K562 (cell line): ENCODE measurements around the gene FUZ. TPM values are rescaled to one million over a fixed set of nuclear protein-coding genes. Genes with fewer than 3 reads are reported as not detected.

Source experiments
- BDP1 ChIP-seq: IDR thresholded peaks from 3 replicates; pipeline ENCODE4 v1.6.1; 2011; ENCODE audit not compliant: insufficient read length, insufficient read depth
- CREB1 ChIP-seq, 2 experiments: sonication (generic) in 1 of 2; formaldehyde crosslinking in 1 of 2; IDR thresholded peaks; 2 replicates each; pipeline versions ENCODE4 v1.6.1 to v1.8.0; 2012 to 2022; ENCODE audit warnings: inconsistent platforms in 1 of 2, mild to moderate bottlenecking in 1 of 2, missing genetic modification reagents in 1 of 2, moderate library complexity in 1 of 2
- HEY1 ChIP-seq: fragments of 250-450 bp; sonication (Bioruptor Pico); IDR thresholded peaks from 2 replicates; pipeline ENCODE4 v1.5.0; 2020; ENCODE audit warnings: mild to moderate bottlenecking, moderate library complexity, borderline replicate concordance
- KLF10 ChIP-seq: fragments of 250-450 bp; sonication (Bioruptor Pico); IDR thresholded peaks from 2 replicates; pipeline ENCODE4 v1.6.1; 2021; ENCODE audit warnings: matching md5 sums
- NCOR1 ChIP-seq: fragments of 450-650 bp; IDR thresholded peaks from 2 replicates; pipeline ENCODE4 v1.6.1; 2016; ENCODE audit warnings: mild to moderate bottlenecking, moderate library complexity
- PTTG1 ChIP-seq: fragments of 450-650 bp; IDR thresholded peaks from 2 replicates; pipeline ENCODE4 v1.6.1; 2016; ENCODE audit warnings: low read depth, mild to moderate bottlenecking, missing genetic modification characterization, missing compliant biosample characterization
- REST ChIP-seq, 2 experiments: fragments of 450-650 bp; formaldehyde crosslinking in 1 of 2; IDR thresholded peaks; 2 replicates each; pipeline versions ENCODE4 v1.4.0 to v1.6.1; 2014 to 2020; ENCODE audit warnings: mild to moderate bottlenecking in 2 of 2, borderline replicate concordance in 1 of 2, low read depth in 1 of 2
- SMAD4 ChIP-seq: fragments of 250-450 bp; sonication (Bioruptor Pico); conservative IDR thresholded peaks from 2 replicates; pipeline ENCODE4 v1.8.0; 2021; ENCODE audit warnings: inconsistent platforms, mild to moderate bottlenecking, moderate library complexity
- SOX6 ChIP-seq: fragments of 450-650 bp; IDR thresholded peaks from 2 replicates; pipeline ENCODE4 v1.6.1; 2014; ENCODE audit warnings: mild to moderate bottlenecking
- STAT5A ChIP-seq: IDR thresholded peaks from 2 replicates; pipeline ENCODE4 v1.6.1; 2012; ENCODE audit warnings: low read length, inconsistent platforms, borderline replicate concordance
- SUPT5H ChIP-seq: fragments of 450-650 bp; IDR thresholded peaks from 2 replicates; pipeline ENCODE4 v1.6.1; 2016
- ZNF212 ChIP-seq: fragments of 450-650 bp; formaldehyde crosslinking; IDR thresholded peaks from 2 replicates; pipeline ENCODE4 v1.4.0; 2020; ENCODE audit warnings: mild to moderate bottlenecking
- ZNF592 ChIP-seq: fragments of 450-650 bp; IDR thresholded peaks from 2 replicates; pipeline ENCODE4 v1.6.1; 2017; ENCODE audit warnings: antibody characterized with exemption, mild to moderate bottlenecking
- ZNF740 ChIP-seq, 3 experiments: fragments of 200-800 bp in 1 of 3; sonication (Bioruptor generic) in 1 of 3; sonication (generic) in 1 of 3; formaldehyde crosslinking in 1 of 3; IDR thresholded peaks; 2 replicates each; pipeline versions ENCODE4 v1.6.1 to v1.8.0; 2016 to 2022; ENCODE audit warnings: mild to moderate bottlenecking in 2 of 3, missing compliant biosample characterization in 2 of 3, missing genetic modification characterization in 2 of 3, missing genetic modification reagents in 1 of 3
- polyA plus RNA-seq, 8 experiments: library from polyadenylated mRNA; depleted of rRNA in 4 of 8; stranded (reverse) in 5 of 8; unstranded in 3 of 8; fragments of >200 nt; fragmentation: Nextera tagmentation in 2 of 8; fragmentation: Illumina TruSeq in 1 of 8; extraction: Ambion mirVana in 2 of 8; extraction: Trizol in 1 of 8; gene quantifications; 2 replicates each; pipeline versions ENCODE4 v1.2.1 to v1.2.3, GENCODE V29; 2011 to 2014; ENCODE audit warnings: inconsistent platforms in 1 of 8, missing spikeins in 1 of 8
- total RNA-seq, 7 experiments: library from RNA; depleted of rRNA in 6 of 7; stranded (reverse); fragments of >200 nt in 6 of 7; fragmentation: Illumina TruSeq in 2 of 7; extraction: Trizol in 2 of 7; gene quantifications; 2 replicates each; pipeline versions ENCODE4 v1.2.1 to v1.2.3, GENCODE V29; 2011 to 2021; ENCODE audit warnings: low replicate concordance in 1 of 7

The FUZ gene
- total and polyA plus RNA-seq, 9 of the 15 experiments (the other 6 are each of a cell fraction or from before 2014, with no cell fraction given) = 0.17 to 7.6 (median 3.6) TPM; not detected in 1

- TF ChIP-seq REST (IDR thresholded peaks at IDR 0.05; ENCODE audit: borderline replicate concordance) (peak; percentile 53), REST (CRISPR knock-in tag; IDR thresholded peaks at IDR 0.05; ENCODE audit: low read depth) (no peak), KLF10 (CRISPR knock-in tag) (no peak), SOX6 (peak; percentile 67), HEY1 (no peak), CREB1 (IDR thresholded peaks at IDR 0.05) (peak; percentile 62; the same call in 1 of the 2 replicates), CREB1 (CRISPR knock-in tag; IDR thresholded peaks at IDR 0.05) (no peak), PTTG1 (tag) (no peak), ZNF740 (CRISPR knock-in tag; IDR thresholded peaks at IDR 0.05) (peak; percentile 93), ZNF740 (tag; IDR thresholded peaks at IDR 0.05) (peak in 1 of 2 experiments; percentile 48; a peak in 1 of 4 replicates), SUPT5H (no peak), ZNF212 (CRISPR knock-in tag) (no peak), ZNF592 (peak; percentile 56), STAT5A (peak; percentile 59; the same call in 1 of the 2 replicates), NCOR1 (peak; percentile 80), SMAD4 (CRISPR knock-in tag) (peak; percentile 64), BDP1 (no peak)
Observed at GRCh38 chr19:49775742-49776370, 37.2 kb downstream of the FUZ start (continued).
